GM21515 (cell line): ENCODE data around the gene RAD23B.
"Not testable (repeated sequence)": the region's sequence is repeated elsewhere in the genome, so short reads cannot be mapped to it uniquely, and the experiment has no call there.

Source experiments
- ATAC-seq: cut with Tn5 transposase; IDR thresholded peaks from one replicate; pipeline ENCODE4 v1.9.1; 2021; ENCODE audit not compliant: unreplicated experiment

Gene RAD23B

DNA sequence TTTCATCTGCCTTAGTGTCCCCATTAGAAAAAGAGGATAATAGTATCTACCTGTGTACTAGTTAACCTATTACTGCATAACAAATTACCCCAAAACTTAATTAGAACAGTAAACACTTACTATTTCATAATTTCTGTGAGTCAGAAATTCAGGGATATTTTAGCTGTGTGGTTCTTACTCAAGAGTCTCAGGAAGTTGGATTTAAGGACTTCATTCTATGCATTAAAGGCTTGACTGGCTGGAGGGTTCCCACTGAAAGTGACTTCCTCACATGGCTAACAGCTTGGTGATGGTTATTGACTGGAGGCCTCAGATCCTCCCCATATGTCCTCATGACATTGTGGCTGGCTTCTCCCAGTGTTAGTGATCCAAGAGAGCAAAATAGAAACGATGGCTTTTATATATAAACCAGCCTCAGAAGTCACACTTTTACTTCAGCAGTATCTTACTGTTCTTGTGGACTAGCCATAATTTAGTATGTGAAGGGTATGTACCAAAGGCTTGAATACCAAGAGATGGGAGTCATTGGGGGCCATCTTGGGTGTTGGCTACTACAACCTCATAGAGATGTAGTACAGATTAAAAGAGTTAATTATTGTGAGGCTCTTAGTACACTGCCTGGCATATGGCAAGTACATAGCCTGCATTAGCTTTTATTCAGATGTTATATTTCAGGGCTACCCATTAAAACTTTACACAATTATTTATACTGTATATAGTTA lies 9.9 kb downstream of the RAD23B start:
- no peak for ATAC-seq

GRCh38 chr9:107293543-107294085 lies 10.5 kb downstream of the RAD23B start:
- no peak for ATAC-seq

- ATAC-seq, result no peak
Measured at GRCh38 chr9:107294756-107295155, 11.7 kb downstream of the RAD23B start.

GRCh38 chr9:107295995-107296394 lies 12.9 kb downstream of the RAD23B start:
- ATAC-seq, result no peak

- not testable (repeated sequence) for ATAC-seq
Measured at GRCh38 chr9:107296592-107296991, 13.5 kb downstream of the RAD23B start.

DNA sequence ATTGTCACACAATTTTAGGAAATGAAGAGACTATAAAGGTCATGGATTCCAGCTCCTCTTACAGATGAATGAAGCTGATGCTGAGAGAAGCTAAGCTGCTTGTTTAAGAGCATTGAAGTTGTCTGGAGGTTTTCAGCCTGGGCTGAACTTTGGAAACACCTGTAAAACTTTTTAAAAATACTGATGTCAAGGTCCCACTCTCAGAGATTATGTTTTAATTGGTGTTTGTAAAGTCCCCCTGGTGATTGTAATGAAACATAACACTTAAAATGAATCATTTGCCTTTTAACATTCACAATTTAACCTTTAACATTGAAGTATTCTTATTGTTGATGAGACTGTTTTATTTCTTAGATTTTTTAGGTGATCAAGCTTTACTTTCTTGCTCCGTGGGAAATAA lies 16.4 kb downstream of the RAD23B start:
- ATAC-seq, result no peak

GRCh38 chr9:107306308-107306707 lies 23.2 kb downstream of the RAD23B start:
- ATAC-seq, result no peak

- no peak for ATAC-seq
Measured at GRCh38 chr9:107307331-107307730, 24.3 kb downstream of the RAD23B start.

GRCh38 chr9:107308461-107308860 lies 25.4 kb downstream of the RAD23B start:
- ATAC-seq, result no peak

- ATAC-seq, result no peak
Measured at GRCh38 chr9:107309271-107309670, 26.2 kb downstream of the RAD23B start.

DNA sequence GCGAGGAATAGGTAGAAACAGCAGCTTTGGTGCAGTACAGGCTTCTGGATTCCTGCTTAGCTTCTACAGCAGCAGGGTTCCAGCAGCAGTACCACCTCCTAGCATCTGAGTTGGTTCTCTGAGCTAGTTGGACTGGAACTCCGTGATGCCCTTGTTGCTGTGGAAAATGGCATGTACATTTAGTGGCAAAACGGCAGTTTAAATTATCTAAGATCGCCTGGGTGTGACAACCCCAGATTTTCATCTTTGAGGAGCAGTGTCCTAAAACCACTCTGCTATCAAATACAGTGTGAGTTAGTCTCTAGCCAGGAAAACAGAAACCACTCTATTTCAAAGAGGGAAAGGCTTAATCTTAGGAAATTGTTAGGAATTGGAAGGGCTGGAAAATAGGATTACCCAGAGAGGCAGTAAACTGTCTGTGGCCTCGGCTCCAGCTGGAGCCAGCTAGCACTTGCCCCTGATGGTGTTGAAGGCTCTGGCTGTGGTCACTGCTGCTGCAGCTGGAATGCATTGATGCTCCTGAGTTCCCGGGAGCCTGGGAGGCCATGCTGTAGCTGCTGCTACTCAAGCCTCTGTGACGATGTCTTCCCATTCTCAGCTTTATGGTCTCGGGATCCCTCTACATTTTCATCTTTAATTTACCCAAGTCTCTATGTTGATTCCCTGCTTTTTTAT lies 29.4 kb downstream of the RAD23B start:
- no peak for ATAC-seq

GRCh38 chr9:107313555-107314096 lies 30.5 kb downstream of the RAD23B start:
- no peak for ATAC-seq

GRCh38 chr9:107314763-107315162 lies 31.7 kb downstream of the RAD23B start:
- ATAC-seq, result no peak

DNA sequence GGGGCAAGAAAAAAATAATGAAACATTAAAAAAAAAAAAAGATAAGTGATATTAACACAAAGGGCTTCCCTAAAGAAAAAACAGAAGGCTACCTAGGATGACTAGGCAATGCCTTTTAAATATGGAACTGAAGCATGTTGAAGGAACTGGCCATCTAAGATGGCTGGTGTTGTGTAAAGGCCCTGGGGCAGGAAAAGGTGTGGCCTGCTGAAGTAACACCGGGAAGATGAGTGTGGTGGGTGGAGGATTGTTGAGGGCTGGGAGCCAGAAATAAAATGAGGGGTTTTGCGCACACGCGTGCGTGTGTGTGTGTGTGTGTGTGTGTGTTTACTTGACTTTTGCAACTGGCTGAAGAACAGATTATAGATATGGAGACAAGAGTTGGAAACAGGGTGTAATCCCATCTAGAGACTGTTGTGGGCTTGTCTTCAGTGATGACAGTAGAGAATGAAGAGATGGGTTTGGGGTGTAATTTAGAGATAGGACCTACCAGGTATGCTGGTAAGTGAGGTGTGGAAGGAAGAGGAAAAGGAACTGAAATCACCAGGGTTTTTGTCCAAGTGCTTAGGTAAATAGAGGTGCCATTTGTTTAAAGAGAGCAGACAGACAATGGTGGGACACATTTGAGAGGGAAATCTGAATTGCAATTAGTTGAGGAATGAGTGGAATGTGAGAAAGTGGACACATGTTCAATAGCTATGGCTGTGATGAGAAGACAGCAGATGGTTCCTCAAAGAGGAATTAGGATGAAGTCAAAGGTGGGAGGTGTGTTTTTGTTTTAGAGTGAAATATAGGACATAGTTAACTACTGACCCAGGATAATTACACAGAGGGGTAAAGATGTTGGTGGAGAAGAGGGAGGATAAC lies 33.9 kb downstream of the RAD23B start:
- no peak for ATAC-seq

DNA sequence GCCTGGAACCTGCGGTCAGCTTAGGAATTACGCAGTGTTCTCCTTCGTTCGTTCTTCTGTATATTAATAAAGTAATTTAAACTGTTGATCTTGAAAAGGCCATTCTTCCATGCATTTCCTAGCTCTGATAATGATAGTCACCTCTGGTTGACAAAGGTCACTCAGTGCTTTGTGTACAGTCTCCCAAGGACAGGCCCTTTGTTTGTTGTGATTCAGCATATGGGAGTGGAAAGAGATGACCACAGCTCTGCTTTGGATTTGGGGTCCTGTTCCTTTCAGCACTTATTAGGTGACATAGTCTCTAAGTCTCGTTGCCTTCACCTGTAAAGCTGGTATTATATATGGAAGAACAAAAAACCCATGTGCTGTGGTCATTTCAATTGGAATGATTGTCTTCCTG lies 39.6 kb downstream of the RAD23B start:
- no peak for ATAC-seq

DNA sequence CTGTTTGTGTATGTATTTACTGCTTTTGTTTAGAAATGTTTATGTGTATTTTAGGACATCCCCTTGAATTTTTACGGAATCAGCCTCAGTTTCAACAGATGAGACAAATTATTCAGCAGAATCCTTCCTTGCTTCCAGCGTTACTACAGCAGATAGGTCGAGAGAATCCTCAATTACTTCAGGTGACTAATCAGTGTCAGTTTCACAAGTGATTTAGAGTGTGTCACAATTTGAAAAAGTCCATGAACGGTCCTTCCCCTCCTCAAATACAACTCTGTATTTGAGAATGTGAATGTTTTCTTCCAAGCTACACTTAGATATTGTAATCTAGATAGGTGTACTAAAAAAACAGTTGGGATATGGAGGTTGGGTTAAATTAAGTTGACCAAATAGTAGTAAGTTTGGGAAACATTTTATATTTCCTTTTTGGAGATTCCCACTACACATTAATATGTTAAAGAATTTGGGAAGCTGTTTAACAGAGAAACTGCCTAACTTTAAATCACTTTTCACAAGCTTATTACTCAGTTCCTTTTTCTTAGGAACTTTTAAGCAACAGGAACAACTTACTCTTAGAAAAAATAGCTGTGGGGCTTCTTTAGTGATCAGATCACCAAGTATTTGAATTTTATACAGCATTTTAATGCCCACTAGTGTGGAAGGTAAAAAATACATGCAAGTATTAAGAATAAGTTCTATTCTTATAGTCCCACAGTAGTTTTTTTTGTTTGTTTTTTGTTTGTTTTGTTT lies 40.9 kb downstream of the RAD23B start:
- no peak for ATAC-seq

DNA sequence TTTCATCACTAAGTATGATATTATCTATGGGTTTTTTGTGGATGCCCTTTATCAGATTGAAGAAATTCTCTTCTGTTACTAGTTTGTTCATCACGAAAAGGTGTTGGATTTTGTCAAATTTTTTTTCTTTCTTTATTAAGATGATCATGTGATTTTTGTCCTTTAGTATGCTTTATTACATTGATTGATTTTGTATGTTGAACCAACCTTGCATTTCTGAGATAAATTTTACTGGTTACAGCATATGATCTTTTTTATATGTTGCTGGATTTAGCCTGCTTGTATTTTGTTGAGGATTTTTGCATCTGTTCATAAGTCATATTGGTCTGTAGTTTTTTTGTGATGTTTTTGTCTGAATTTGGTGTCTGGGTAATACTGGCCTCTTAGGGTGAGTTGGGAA lies 42.8 kb downstream of the RAD23B start:
- no peak for ATAC-seq

GRCh38 chr9:107328510-107328909 lies 45.4 kb downstream of the RAD23B start:
- no peak for ATAC-seq

DNA sequence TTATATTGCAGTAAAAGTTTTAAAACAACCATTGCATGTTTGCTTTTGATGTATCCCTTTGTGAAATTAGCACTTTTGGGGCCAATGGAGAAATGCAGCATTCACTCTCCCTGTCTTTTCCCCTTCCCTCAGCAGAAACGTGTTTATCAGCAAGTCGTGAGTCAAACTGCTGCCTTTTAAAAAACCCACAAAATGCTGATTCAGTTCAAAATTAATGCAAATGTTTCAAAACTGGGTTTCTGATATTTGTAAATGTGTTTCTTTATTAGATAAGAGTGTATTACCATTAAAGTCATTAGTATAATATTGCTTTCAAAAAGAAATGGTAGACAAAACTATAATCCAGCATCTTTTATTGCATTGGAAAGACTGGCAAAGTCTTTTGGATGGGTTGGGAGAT lies 47.3 kb downstream of the RAD23B start:
- no peak for ATAC-seq

DNA sequence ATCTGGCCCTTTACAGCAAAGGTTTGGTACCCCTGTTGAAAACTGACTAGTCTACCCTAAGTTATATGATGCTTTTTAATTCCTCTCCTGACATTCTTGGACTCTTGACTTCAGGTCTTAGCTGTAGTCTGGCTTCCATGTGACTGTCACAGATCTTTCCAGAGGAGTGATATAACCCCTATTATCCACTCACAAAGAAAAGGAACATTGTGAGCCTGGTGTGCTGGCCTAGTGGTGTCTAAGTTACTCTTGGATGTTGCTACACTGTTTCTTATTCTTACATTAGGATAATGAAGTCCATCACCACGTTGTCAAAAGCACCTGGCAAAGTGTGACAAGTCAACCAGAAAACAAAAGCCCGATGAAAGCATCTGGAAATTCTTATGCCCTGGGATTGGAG lies 49.8 kb downstream of the RAD23B start:
- ATAC-seq, result no peak

- no peak for ATAC-seq
Measured at GRCh38 chr9:107333363-107333762, 50.3 kb downstream of the RAD23B start.
